NB4 (cell line): ENCODE measurements around the gene LRCH1.

ENCODE experiments used
- DNase-seq: peaks from one replicate; pipeline ENCODE4 v3.0.0; 2010; ENCODE audit warnings: low read depth
- H3K4me3 ChIP-seq: one replicate; pipeline ENCODE4 v1.5.1; 2011; ENCODE audit warnings: mild to moderate bottlenecking, low read depth, low read length, moderate library complexity
- CTCF ChIP-seq: IDR thresholded peaks from one replicate; pipeline ENCODE4 v1.5.1; 2012; ENCODE audit warnings: low read depth, low read length
- MAX ChIP-seq: IDR thresholded peaks from 2 replicates; pipeline ENCODE4 v1.6.1; 2011; ENCODE audit warnings: low read depth, low read length
- MYC ChIP-seq: IDR thresholded peaks from 2 replicates; pipeline ENCODE4 v1.6.1; 2011; ENCODE audit warnings: low read depth, low read length
- POLR2A ChIP-seq: IDR thresholded peaks from 2 replicates; pipeline ENCODE4 v1.6.1; 2011; ENCODE audit warnings: mild to moderate bottlenecking; ENCODE audit not compliant: insufficient read length; ENCODE audit errors: extremely low read depth

LRCH1 gene

GRCh38 chr13:46620471-46620870 is 67.5 kb downstream of the LRCH1 start:
- H3K4me3 ChIP-seq = no peak overlapping the region
- TF ChIP-seq MYC (no peak), MAX (no peak), POLR2A (no peak), CTCF (no peak)
- DNase-seq = no peak

- no peak for TF ChIP-seq MYC
- TF ChIP-seq MAX = no peak
- TF ChIP-seq POLR2A = no peak
- TF ChIP-seq CTCF = no peak
- H3K4me3 ChIP-seq = no peak overlapping the region
- DNase-seq = no peak
Measured at GRCh38 chr13:46621133-46621532, 68.2 kb downstream of the LRCH1 start.

DNA sequence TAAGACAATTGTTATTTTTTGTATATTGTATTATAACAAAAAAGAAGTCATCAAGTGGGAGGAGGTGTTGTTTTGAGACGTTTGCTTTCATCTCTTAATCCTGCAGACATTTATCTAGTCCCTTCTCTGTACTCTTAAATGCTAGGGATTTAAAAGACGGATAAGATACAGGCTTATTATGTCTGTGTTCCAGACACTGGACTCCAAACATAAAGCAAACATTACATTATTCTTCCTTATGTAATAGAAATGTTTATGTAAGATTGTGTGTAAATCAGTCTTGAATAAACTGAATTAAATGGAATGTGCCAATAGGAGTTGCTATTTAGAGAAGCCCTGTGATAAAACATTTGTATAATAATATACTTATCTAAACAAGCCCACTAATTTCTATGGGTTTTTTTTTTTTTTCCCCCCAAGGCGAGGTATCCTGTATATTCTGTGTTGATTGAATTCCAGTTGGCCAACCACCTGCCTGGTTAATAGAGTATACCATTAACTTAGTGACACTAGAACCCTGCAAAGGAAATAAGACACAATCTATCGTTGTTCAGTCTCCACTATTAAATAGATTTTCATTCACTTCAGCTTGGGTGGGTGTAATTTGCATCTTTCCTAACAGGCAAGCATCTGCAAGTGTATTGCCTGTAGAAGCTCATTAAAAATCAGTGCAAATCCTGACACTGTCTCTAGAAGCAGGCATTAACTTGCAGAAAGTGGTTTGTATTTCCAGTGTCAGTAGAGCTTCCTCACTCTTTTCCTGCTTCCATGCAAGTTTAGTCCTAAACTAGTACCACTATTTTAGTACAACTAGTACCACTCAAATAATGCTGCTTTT is 69.0 kb downstream of the LRCH1 start:
- H3K4me3 ChIP-seq = no peak overlapping the region
- no peak for DNase-seq
- TF ChIP-seq MYC = no peak
- TF ChIP-seq POLR2A = no peak
- TF ChIP-seq CTCF = no peak
- no peak for TF ChIP-seq MAX

GRCh38 chr13:46622630-46623256 is 69.8 kb downstream of the LRCH1 start:
- H3K4me3 ChIP-seq = no peak overlapping the region
- no peak for DNase-seq
- TF ChIP-seq CTCF = no peak

- TF ChIP-seq MYC (no peak), MAX (no peak), POLR2A (no peak), CTCF (no peak)
- H3K4me3 ChIP-seq = no peak overlapping the region
- DNase-seq = no peak
Measured at GRCh38 chr13:46624353-46624752, 71.4 kb downstream of the LRCH1 start.
